Measurements from ENCODE around the gene NHEJ1. TPM values are rescaled to one million over a fixed set of nuclear protein-coding genes. Genes with fewer than 3 reads are reported as not detected.

The NHEJ1 gene
- total and polyA plus RNA-seq, 2 of the 13 experiments (the other 11 are each of a cell fraction or from before 2014, with no cell fraction given) = 30.0 to 30.7 TPM

DNA sequence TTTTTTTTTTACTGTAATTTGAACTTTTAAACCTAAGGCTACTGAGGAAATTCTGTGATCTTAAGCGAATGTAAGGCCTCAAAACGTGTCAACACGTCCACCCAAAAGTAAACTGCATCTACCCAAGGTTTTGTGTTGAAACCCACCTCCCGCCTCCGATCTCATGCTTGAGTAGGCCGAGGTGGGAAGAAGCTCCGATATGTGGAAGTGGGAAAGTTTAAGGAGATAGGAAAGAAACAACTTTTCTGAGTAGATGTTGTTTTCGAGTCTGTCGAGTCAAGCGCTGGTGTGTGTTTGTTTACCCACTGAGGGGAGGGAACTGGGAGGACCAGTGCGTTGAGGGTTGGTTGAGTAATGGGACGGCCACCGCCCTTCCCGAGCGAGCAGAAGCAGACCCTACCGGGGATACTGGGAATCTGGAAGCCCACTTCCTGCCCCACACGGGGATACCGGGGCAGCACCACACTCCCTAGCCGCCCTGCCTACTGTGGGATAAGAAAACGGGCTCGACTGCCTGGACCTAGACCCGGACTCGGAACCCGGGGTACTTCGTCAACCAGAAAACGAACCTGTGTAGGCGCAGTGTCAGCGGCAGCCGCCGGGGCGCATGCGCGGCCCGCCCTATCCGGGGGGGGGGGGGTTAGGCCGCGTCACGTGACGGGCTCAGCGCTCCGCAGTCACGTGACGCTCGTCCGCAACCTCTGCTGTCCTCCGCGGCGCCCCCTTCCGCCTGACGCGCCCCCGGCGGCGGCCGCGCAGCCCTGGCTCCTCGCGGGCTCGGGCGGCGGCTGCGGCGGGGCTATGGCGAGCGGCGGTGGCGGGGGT is 17.1 kb upstream of the NHEJ1 start, which contains the start of gene RETREG2 (continued):
- no peak for TF ChIP-seq JUND (CRISPR knock-in tag; IDR thresholded peaks at IDR 0.05)
- no peak for TF ChIP-seq ZFP36 (IDR thresholded peaks at IDR 0.05; ENCODE audit: borderline replicate concordance, low read depth, low read length, partially characterized antibody)
- TF ChIP-seq GABPA (IDR thresholded peaks at IDR 0.05; ENCODE audit: low read depth, low read length) = no peak
- TF ChIP-seq GABPA (CRISPR knock-in tag; IDR thresholded peaks at IDR 0.05; ENCODE audit: low read depth) = peak; percentile 82
- TF ChIP-seq ZNF251 (CRISPR knock-in tag; IDR thresholded peaks at IDR 0.05) = no peak
- TF ChIP-seq, protein P1, sequence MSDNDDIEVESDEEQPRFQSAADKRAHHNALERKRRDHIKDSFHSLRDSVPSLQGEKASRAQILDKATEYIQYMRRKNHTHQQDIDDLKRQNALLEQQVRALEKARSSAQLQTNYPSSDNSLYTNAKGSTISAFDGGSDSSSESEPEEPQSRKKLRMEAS (IDR thresholded peaks at IDR 0.05) = peak; percentile 92
- TF ChIP-seq, protein P2, sequence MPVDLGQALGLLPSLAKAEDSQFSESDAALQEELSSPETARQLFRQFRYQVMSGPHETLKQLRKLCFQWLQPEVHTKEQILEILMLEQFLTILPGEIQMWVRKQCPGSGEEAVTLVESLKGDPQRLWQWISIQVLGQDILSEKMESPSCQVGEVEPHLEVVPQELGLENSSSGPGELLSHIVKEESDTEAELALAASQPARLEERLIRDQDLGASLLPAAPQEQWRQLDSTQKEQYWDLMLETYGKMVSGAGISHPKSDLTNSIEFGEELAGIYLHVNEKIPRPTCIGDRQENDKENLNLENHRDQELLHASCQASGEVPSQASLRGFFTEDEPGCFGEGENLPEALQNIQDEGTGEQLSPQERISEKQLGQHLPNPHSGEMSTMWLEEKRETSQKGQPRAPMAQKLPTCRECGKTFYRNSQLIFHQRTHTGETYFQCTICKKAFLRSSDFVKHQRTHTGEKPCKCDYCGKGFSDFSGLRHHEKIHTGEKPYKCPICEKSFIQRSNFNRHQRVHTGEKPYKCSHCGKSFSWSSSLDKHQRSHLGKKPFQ (CRISPR knock-in tag; IDR thresholded peaks at IDR 0.05; ENCODE audit: insufficient replicate concordance) = no peak
- TF ChIP-seq, protein P3, sequence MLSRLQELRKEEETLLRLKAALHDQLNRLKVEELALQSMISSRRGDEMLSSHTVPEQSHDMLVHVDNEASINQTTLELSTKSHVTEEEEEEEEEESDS (CRISPR knock-in tag; IDR thresholded peaks at IDR 0.05; ENCODE audit: borderline replicate concordance) = no peak
- TF ChIP-seq FOXO1 (CRISPR knock-in tag; IDR thresholded peaks at IDR 0.05) = peak; percentile 63; the same call in 1 of the 2 replicates
- TF ChIP-seq SP5 (CRISPR knock-in tag; IDR thresholded peaks at IDR 0.05; ENCODE audit: borderline replicate concordance, low read depth) = 0 out of 2 replicates have a peak, but pooled peaks have one; percentile 36
- TF ChIP-seq, protein P4, sequence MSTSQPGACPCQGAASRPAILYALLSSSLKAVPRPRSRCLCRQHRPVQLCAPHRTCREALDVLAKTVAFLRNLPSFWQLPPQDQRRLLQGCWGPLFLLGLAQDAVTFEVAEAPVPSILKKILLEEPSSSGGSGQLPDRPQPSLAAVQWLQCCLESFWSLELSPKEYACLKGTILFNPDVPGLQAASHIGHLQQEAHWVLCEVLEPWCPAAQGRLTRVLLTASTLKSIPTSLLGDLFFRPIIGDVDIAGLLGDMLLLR (CRISPR knock-in tag; IDR thresholded peaks at IDR 0.05) = 0 out of 2 replicates have a peak, but pooled peaks have one; percentile 51
- no peak; the same call in 1 of the 2 replicates for TF ChIP-seq EED (CRISPR knock-in tag; IDR thresholded peaks at IDR 0.05)
- peak; percentile 91 for TF ChIP-seq SAP130 (CRISPR knock-in tag; IDR thresholded peaks at IDR 0.05; ENCODE audit: low read depth)
- TF ChIP-seq EZH2 (conservative IDR thresholded peaks at IDR 0.05; ENCODE audit: low read depth, low read length) = no peak
- no peak for TF ChIP-seq PPARG (CRISPR knock-in tag; conservative IDR thresholded peaks at IDR 0.05)
- TF ChIP-seq, protein P5, sequence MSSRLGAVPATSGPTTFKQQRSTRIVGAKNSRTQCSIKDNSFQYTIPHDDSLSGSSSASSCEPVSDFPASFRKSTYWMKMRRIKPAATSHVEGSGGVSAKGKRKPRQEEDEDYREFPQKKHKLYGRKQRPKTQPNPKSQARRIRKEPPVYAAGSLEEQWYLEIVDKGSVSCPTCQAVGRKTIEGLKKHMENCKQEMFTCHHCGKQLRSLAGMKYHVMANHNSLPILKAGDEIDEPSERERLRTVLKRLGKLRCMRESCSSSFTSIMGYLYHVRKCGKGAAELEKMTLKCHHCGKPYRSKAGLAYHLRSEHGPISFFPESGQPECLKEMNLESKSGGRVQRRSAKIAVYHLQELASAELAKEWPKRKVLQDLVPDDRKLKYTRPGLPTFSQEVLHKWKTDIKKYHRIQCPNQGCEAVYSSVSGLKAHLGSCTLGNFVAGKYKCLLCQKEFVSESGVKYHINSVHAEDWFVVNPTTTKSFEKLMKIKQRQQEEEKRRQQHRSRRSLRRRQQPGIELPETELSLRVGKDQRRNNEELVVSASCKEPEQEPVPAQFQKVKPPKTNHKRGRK (CRISPR knock-in tag; IDR thresholded peaks at IDR 0.05) = no peak
- no peak for TF ChIP-seq ZNF773 (CRISPR knock-in tag; IDR thresholded peaks at IDR 0.05; ENCODE audit: borderline replicate concordance)
- no peak for TF ChIP-seq MAFF (IDR thresholded peaks at IDR 0.05; ENCODE audit: low read depth, low read length)
- TF ChIP-seq ZNF224 (CRISPR knock-in tag; IDR thresholded peaks at IDR 0.05) = 0 out of 2 replicates have a peak, but pooled peaks have one; percentile 8
- TF ChIP-seq, protein P6, sequence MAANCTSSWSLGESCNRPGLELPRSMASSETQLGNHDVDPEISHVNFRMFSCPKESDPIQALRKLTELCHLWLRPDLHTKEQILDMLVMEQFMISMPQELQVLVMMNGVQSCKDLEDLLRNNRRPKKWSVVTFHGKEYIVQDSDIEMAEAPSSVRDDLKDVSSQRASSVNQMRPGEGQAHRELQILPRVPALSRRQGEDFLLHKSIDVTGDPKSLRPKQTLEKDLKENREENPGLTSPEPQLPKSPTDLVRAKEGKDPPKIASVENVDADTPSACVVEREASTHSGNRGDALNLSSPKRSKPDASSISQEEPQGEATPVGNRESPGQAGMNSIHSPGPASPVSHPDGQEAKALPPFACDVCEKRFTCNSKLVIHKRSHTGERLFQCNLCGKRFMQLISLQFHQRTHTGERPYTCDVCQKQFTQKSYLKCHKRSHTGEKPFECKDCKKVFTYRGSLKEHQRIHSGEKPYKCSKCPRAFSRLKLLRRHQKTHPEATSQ (CRISPR knock-in tag; IDR thresholded peaks at IDR 0.05; ENCODE audit: borderline replicate concordance) = peak; percentile 17; the same call in 1 of the 2 replicates
- TF ChIP-seq CBFB (CRISPR knock-in tag; IDR thresholded peaks at IDR 0.05) = peak; percentile 75; the same call in 1 of the 2 replicates
- TF ChIP-seq CENPX (CRISPR knock-in tag; IDR thresholded peaks at IDR 0.05) = no peak
- no peak for TF ChIP-seq ZNF3 (CRISPR knock-in tag; IDR thresholded peaks at IDR 0.05)
- TF ChIP-seq MAFG (CRISPR knock-in tag; IDR thresholded peaks at IDR 0.05) = no peak
- no peak for TF ChIP-seq CBX2 (IDR thresholded peaks at IDR 0.05; ENCODE audit: low read depth, low read length)
- no peak for TF ChIP-seq CBX2 (CRISPR knock-in tag; IDR thresholded peaks at IDR 0.05; ENCODE audit: low read depth)

Data from HepG2 (cell line).